ENCODE data around the gene NFIB. TPM values are rescaled to one million over a fixed set of nuclear protein-coding genes. Genes with fewer than 3 reads are reported as not detected.

NFIB gene
- total RNA-seq, 1 experiment from 2014 or later = 35.1 TPM

DNA sequence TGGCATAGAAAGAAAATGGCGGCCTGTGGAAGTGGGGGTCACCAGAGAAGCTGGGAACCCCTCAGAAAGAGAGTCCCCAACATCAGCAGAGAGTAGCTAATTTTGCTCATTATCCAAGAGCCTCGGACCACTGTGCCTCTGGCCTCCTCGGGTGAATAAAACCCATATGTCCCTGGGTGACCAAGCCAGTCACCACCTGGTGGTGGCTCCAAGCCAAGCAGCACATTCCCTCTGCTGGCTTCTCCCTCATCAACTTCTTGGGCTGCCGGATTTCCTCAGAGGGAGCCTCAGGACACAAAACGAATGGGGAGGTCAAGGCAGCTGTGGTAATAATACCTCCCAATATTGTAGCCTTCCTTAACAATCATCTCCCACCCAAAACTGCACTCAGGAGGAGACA, 242.5 kb downstream of the NFIB start:
- H3F3A ChIP-seq (ENCODE audit: insufficient read depth, low read depth) = no peaks in the 10 kb centered on the region
- no peaks in the 10 kb centered on the region for H3K79me2 ChIP-seq (ENCODE audit: low read depth)
- intact Hi-C loops (cut with micrococcal nuclease; ENCODE audit: unreplicated experiment) = no loop called here
- no peak overlapping the region for H2AFZ ChIP-seq
- H4K20me1 ChIP-seq (ENCODE audit: insufficient read depth) = no peaks in the 10 kb centered on the region
- H3K27ac ChIP-seq = no peak overlapping the region
- DNase-seq = no peak
- no peak overlapping the region for H3K4me2 ChIP-seq
- H3K4me3 ChIP-seq = no peak overlapping the region
- ChIA-PET CTCF (no interaction called here), POLR2A (ENCODE audit: unreplicated experiment) (no interaction called here)
- H3K9me3 ChIP-seq (ENCODE audit: insufficient read depth, low read depth) = no peaks in the 10 kb centered on the region
- BruUV-seq (replicated peaks) = no TSS peak
- H3K36me3 ChIP-seq (ENCODE audit: low read depth) = no peaks in the 10 kb centered on the region
- no peaks in the 10 kb centered on the region for H3K4me1 ChIP-seq (replicated peaks; ENCODE audit: insufficient read depth)
- H3K9me2 ChIP-seq (ENCODE audit: insufficient read depth) = no peaks in the 10 kb centered on the region
- no peak for TF ChIP-seq EZH2 (IDR thresholded peaks at IDR 0.05; ENCODE audit: low read depth)
- TF ChIP-seq, protein P1, sequence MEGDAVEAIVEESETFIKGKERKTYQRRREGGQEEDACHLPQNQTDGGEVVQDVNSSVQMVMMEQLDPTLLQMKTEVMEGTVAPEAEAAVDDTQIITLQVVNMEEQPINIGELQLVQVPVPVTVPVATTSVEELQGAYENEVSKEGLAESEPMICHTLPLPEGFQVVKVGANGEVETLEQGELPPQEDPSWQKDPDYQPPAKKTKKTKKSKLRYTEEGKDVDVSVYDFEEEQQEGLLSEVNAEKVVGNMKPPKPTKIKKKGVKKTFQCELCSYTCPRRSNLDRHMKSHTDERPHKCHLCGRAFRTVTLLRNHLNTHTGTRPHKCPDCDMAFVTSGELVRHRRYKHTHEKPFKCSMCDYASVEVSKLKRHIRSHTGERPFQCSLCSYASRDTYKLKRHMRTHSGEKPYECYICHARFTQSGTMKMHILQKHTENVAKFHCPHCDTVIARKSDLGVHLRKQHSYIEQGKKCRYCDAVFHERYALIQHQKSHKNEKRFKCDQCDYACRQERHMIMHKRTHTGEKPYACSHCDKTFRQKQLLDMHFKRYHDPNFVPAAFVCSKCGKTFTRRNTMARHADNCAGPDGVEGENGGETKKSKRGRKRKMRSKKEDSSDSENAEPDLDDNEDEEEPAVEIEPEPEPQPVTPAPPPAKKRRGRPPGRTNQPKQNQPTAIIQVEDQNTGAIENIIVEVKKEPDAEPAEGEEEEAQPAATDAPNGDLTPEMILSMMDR (conservative IDR thresholded peaks at IDR 0.05) = no peak
- no peaks in the 10 kb centered on the region for H3K27me3 ChIP-seq (ENCODE audit: insufficient read depth, low read depth)

DNA sequence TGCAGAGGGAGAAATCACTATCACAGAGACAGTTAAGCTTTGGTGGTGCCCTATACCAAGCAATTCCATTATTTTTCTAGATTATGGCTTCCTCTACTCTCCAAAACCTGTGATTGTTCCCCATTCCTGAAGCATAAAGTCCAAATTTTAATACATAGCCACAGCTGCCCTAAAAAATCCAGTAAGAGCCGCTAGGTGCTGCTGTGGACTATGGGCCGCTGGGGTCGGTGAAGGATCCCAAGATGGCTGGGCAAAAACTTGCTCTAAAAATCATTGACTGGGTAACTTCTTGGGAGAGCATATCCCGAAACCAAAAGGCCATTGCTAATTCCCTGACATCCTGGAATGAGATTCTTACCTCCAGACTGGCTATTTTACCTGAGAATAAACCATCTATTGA, 245.3 kb downstream of the NFIB start:
- TF ChIP-seq EZH2 (IDR thresholded peaks at IDR 0.05; ENCODE audit: low read depth) = no peak
- TF ChIP-seq, protein P1 (conservative IDR thresholded peaks at IDR 0.05) = no peak
- Histone ChIP-seq H3K9me3 (ENCODE audit: insufficient read depth, low read depth) (no peaks in the 10 kb centered on the region), H3K27me3 (ENCODE audit: insufficient read depth, low read depth) (no peaks in the 10 kb centered on the region), H3K4me2 (no peak overlapping the region), H3F3A (ENCODE audit: insufficient read depth, low read depth) (no peaks in the 10 kb centered on the region), H3K4me3 (no peak overlapping the region), H4K20me1 (ENCODE audit: insufficient read depth) (no peaks in the 10 kb centered on the region), H3K4me1 (replicated peaks; ENCODE audit: insufficient read depth) (no peaks in the 10 kb centered on the region), H3K79me2 (ENCODE audit: low read depth) (no peaks in the 10 kb centered on the region), H2AFZ (no peak overlapping the region), H3K9me2 (ENCODE audit: insufficient read depth) (no peaks in the 10 kb centered on the region), H3K36me3 (ENCODE audit: low read depth) (no peaks in the 10 kb centered on the region), H3K27ac (no peak overlapping the region)
- POLR2A ChIA-PET (ENCODE audit: unreplicated experiment) = no interaction called here
- DNase-seq = no peak
- intact Hi-C loops (cut with micrococcal nuclease; ENCODE audit: unreplicated experiment) = no loop called here
- CTCF ChIA-PET = no interaction called here
- BruUV-seq (replicated peaks) = no TSS peak

DNA sequence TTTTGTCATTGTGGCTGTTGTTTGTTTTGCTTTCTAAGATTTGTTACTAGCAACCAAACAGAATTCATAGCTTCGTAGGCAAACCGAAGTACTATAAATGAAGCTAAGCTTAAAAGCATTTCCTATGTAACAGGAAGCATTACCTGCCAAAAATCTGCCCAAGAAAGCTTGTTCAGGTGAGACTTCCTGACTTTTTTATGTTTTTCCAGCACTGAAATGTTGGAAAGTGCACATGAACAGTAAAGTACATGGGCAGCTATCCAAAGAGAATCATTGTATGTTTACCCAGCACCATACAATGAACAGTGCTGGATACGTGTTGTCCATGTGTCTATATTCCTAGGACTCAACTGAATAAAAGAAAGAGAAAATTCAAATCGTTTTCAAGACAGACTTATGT, 247.1 kb downstream of the NFIB start:
- ChIA-PET CTCF (no interaction called here), POLR2A (ENCODE audit: unreplicated experiment) (no interaction called here)
- TF ChIP-seq EZH2 (IDR thresholded peaks at IDR 0.05; ENCODE audit: low read depth) = no peak
- TF ChIP-seq, protein P1 (conservative IDR thresholded peaks at IDR 0.05) = no peak
- Histone ChIP-seq H3K9me3 (ENCODE audit: insufficient read depth, low read depth) (no peaks in the 10 kb centered on the region), H3K27me3 (ENCODE audit: insufficient read depth, low read depth) (no peaks in the 10 kb centered on the region), H3K4me2 (no peak overlapping the region), H3K36me3 (ENCODE audit: low read depth) (no peaks in the 10 kb centered on the region), H3K4me3 (no peak overlapping the region), H3K9me2 (ENCODE audit: insufficient read depth) (no peaks in the 10 kb centered on the region), H4K20me1 (ENCODE audit: insufficient read depth) (no peaks in the 10 kb centered on the region), H3K4me1 (replicated peaks; ENCODE audit: insufficient read depth) (no peaks in the 10 kb centered on the region), H3F3A (ENCODE audit: insufficient read depth, low read depth) (no peaks in the 10 kb centered on the region), H3K27ac (no peak overlapping the region), H3K79me2 (ENCODE audit: low read depth) (no peaks in the 10 kb centered on the region), H2AFZ (no peak overlapping the region)
- no peak for DNase-seq
- BruUV-seq (replicated peaks) = no TSS peak
- intact Hi-C loops (cut with micrococcal nuclease; ENCODE audit: unreplicated experiment) = no loop called here

Data from PC-9 (cell line).